HFF-Myc (cell line): ENCODE results near the gene SPSB4.

Source experiments
- DNase-seq: peaks from one replicate; pipeline ENCODE4 v3.0.0-alpha.2; 2011; ENCODE audit warnings: low read depth; ENCODE audit errors: extremely low read depth
- H3K4me3 ChIP-seq: replicated peaks from 2 replicates; pipeline ENCODE4 v1.5.1; 2011; ENCODE audit warnings: low read depth, mild to moderate bottlenecking, control low read depth, low read length
- CTCF ChIP-seq: IDR thresholded peaks from 2 replicates; pipeline ENCODE4 v1.5.1; 2012; ENCODE audit warnings: mild to moderate bottlenecking, low read depth, low read length, control low read depth; ENCODE audit errors: missing control alignments

SPSB4 gene

DNA sequence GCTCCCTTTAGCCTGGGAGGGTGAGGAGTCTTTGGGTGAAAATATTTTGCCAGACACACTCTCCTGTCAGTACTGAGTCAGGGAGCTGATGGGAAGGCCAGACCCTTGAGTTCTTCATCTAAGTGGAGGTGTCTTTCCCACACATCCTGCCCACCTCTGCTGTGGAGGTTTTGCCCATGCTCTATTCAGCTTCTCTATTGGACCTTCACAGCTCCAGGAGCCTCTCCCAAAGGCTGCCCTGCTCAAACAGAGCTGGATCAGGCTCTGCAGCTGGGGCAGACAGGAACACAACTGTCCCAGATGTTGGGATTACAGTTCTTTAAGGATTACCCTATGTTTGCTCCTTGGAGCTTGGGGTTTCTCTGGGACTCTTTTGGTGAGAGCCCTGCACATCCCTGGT, 77.9 kb downstream of the SPSB4 start:
- TF ChIP-seq CTCF, result no peak
- no peak overlapping the region for H3K4me3 ChIP-seq
- DNase-seq, result no peak

DNA sequence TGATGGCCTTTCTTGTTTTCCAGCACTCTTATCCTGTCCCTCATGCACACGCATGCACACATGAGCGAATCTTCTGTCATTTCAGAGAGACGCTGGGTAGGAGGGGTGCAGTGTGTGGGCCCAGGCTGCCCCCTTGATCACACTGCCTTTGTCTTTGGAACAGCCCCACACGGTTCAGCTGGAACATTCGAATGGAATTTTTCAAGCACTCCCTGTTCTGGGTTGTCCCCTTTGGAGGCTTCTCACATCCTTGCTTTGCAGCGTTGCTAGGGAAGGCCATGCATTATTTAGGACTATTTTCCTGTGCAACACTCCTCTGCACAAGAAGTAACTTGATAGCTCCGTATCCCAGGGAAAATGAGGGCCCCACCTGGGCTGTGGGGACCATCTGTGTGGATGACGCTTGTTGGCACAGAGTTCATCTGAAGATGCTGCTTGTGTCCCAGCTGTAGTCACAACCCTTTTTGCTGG, 78.4 kb downstream of the SPSB4 start:
- no peak for TF ChIP-seq CTCF
- no peak overlapping the region for H3K4me3 ChIP-seq
- no peak for DNase-seq

DNA sequence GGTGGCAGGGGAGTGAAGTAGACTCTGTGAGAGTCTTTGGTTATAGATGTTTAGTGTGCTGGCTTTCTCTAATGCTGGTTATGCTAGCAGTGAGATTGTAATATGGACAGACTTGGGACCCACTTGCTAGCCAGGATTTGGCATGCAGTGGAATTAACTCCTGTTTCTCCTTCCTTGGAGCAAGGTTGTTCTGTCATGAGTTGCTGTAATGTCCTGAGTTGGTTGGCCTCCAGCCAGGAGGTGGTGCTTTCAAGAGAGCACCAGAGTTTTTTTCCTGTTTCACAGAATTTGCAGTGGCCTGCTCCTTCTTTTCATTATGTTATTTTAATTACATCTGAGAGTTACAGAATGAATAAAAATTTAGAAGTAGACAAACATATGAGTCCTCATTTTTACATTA, 92.4 kb downstream of the SPSB4 start:
- DNase-seq, result no peak
- H3K4me3 ChIP-seq, result no peak overlapping the region
- TF ChIP-seq CTCF, result no peak

- no peak for TF ChIP-seq CTCF
These were observed 95.9 kb downstream of the SPSB4 start for GRCh38 chr3:141146979-141147470.

GRCh38 chr3:141147657-141148056, 96.5 kb downstream of the SPSB4 start:
- DNase-seq, result no peak

More at GRCh38 chr3:141146979-141147470, 95.9 kb downstream of the SPSB4 start:
- no peak for DNase-seq
- H3K4me3 ChIP-seq, result no peak overlapping the region

DNA sequence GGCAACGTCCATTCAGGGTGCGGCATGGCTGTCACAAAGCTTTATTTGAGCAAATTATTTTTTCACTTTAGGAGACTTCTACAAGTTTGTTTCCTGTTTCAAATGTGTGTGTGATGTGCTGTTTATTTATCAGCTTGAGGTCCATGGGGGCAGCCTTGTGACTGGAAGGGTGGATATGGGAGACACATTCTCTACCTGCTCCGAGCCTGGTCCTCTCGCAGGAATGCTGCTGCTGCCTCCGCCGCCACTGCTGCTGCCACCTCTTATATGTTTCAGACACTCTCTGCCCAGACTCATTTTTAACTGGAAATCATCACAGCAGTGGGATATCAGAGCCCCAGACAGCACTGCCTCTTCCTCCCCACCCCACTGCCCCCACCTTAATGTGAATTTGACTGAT, 97.0 kb downstream of the SPSB4 start:
- TF ChIP-seq CTCF, result no peak
- DNase-seq, result no peak
- H3K4me3 ChIP-seq, result no peak overlapping the region

More at GRCh38 chr3:141147657-141148056, 96.5 kb downstream of the SPSB4 start:
- H3K4me3 ChIP-seq, result no peak overlapping the region
- TF ChIP-seq CTCF, result no peak

DNA sequence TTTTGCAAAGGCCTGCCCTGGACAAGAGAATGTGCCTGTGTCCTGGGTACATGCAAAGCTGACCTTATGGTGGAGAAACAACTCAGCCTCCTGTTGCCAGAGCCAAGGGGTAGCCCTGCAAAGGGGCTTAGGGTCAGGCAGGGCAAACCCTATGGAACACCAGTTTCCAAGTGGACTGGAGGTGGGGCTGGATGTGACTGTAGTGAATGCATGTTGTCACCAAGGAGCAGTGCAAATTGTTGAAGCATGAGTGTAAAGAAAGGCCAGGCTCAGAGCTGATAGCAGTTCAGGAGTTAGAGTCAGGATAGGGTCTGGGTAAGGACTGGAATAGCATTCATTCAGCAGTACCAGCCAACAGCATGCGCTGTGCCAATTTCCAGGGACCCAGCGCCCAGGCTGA, 97.6 kb downstream of the SPSB4 start:
- TF ChIP-seq CTCF, result no peak
- DNase-seq, result no peak
- no peak overlapping the region for H3K4me3 ChIP-seq
